GM18511 (cell line): ENCODE measurements around the gene SNX19.
A peak's percentile ranks its signal among the peaks of the same experiment; 100 is the strongest.

Experiments used
- ATAC-seq: cut with Tn5 transposase; IDR thresholded peaks from one replicate; pipeline ENCODE4 v1.9.1; 2021; ENCODE audit warnings: mild to moderate bottlenecking, moderate library complexity; ENCODE audit not compliant: unreplicated experiment

Gene SNX19

GRCh38 chr11:130849215-130849568, 67.1 kb downstream of the SNX19 start:
- ATAC-seq, result no peak

- no peak for ATAC-seq
These were observed 67.7 kb downstream of the SNX19 start for GRCh38 chr11:130848361-130849214.

- no peak for ATAC-seq
These were observed 68.8 kb downstream of the SNX19 start for GRCh38 chr11:130847517-130847916.

GRCh38 chr11:130846606-130847005, 69.7 kb downstream of the SNX19 start:
- ATAC-seq, result no peak

- ATAC-seq, result no peak
These were observed 74.3 kb downstream of the SNX19 start for GRCh38 chr11:130842001-130842400.

GRCh38 chr11:130840679-130841078, 75.6 kb downstream of the SNX19 start:
- ATAC-seq, result no peak

GRCh38 chr11:130839981-130840666, 76.2 kb downstream of the SNX19 start:
- no peak for ATAC-seq

GRCh38 chr11:130837194-130837593, 79.1 kb downstream of the SNX19 start:
- no peak for ATAC-seq

- ATAC-seq, result no peak
These were observed 81.4 kb downstream of the SNX19 start for GRCh38 chr11:130834886-130835285.

GRCh38 chr11:130832566-130833425, 83.5 kb downstream of the SNX19 start:
- no peak for ATAC-seq

- no peak for ATAC-seq
These were observed 84.3 kb downstream of the SNX19 start for GRCh38 chr11:130831976-130832375.

GRCh38 chr11:130831506-130831905, 84.8 kb downstream of the SNX19 start:
- no peak for ATAC-seq

GRCh38 chr11:130830566-130830965, 85.7 kb downstream of the SNX19 start:
- ATAC-seq, result no peak

- ATAC-seq, result no peak
These were observed 86.3 kb downstream of the SNX19 start for GRCh38 chr11:130829920-130830511.

- ATAC-seq, result no peak
These were observed 87.5 kb downstream of the SNX19 start for GRCh38 chr11:130828741-130829140.

- peak; percentile 63 for ATAC-seq
These were observed 88.6 kb downstream of the SNX19 start for GRCh38 chr11:130827451-130828377.

- ATAC-seq, result no peak
These were observed 89.7 kb downstream of the SNX19 start for GRCh38 chr11:130826572-130826971.

- ATAC-seq, result no peak
These were observed 90.3 kb downstream of the SNX19 start for GRCh38 chr11:130825983-130826382.

GRCh38 chr11:130825561-130825960, 90.7 kb downstream of the SNX19 start:
- no peak for ATAC-seq
